Small intestine (tissue), 7 donors: ENCODE measurements around the gene DICER1. TPM values are rescaled to one million over a fixed set of nuclear protein-coding genes. Genes with fewer than 3 reads are reported as not detected.
A peak's percentile ranks its signal among the peaks of the same experiment; 100 is the strongest.

ENCODE experiments used
- DNase-seq, 2 donors: peaks; one replicate each; pipeline versions ENCODE4 v3.0.0 to v3.0.0-alpha.2; 2013
- FAIRE-seq: peaks from 2 replicates; lab custom pipeline; 2012; peaks lifted over from hg19 to GRCh38; lab: Jason Lieb, UNC
- H3K27ac ChIP-seq, 3 donors: one replicate each; pipeline ENCODE4 v1.5.1; 2013; ENCODE audit warnings: low read length in 2 of 3, mild to moderate bottlenecking in 2 of 3, control low read depth in 1 of 3, inconsistent platforms in 1 of 3, low read depth in 1 of 3, moderate library complexity in 1 of 3
- H3K27me3 ChIP-seq, 3 donors: one replicate each; pipeline ENCODE4 v1.6.1; 2013; ENCODE audit warnings: low read length in 3 of 3, inconsistent platforms in 1 of 3; ENCODE audit not compliant: control insufficient read depth in 3 of 3, insufficient read depth in 3 of 3
- H3K36me3 ChIP-seq, 3 donors: one replicate each; pipeline ENCODE4 v1.6.1; 2013; ENCODE audit warnings: low read length in 3 of 3, inconsistent platforms in 1 of 3, low read depth in 1 of 3, mild to moderate bottlenecking in 1 of 3, moderate library complexity in 1 of 3; ENCODE audit not compliant: control insufficient read depth in 3 of 3, insufficient read depth in 2 of 3
- H3K4me1 ChIP-seq, 3 donors: one replicate each; pipeline ENCODE4 v1.6.1; 2013; ENCODE audit warnings: low read length in 2 of 3, inconsistent platforms in 1 of 3, low read depth in 1 of 3, mild to moderate bottlenecking in 1 of 3, moderate library complexity in 1 of 3; ENCODE audit not compliant: control insufficient read depth in 3 of 3, insufficient read depth in 2 of 3
- H3K4me3 ChIP-seq, 3 donors: one replicate each; pipeline ENCODE4 v1.5.1; 2013; ENCODE audit warnings: low read length in 3 of 3, control low read depth in 1 of 3, inconsistent platforms in 1 of 3, low read depth in 1 of 3, mild to moderate bottlenecking in 1 of 3, moderate library complexity in 1 of 3
- H3K9me3 ChIP-seq, 2 donors: one replicate each; pipeline ENCODE4 v1.6.1; 2013; ENCODE audit warnings: low read depth in 1 of 2, low read length in 1 of 2; ENCODE audit not compliant: control insufficient read depth in 2 of 2, insufficient read depth in 1 of 2
- WGBS, 3 donors: extraction: QIAGEN DNeasy Blood & Tissue Kit; methylation state at CpG; one replicate each; pipeline ENCODE4 v1.1.7; 2013; 5-methylcytosine and 5-hydroxymethylcytosine counted together
- polyA plus RNA-seq, 4 donors: library from polyadenylated mRNA; stranded (reverse) in 3 of 4; unstranded in 1 of 4; fragments of 200-250 nt in 3 of 4; fragments of 120-200 nt in 1 of 4; gene quantifications; one replicate each; pipeline versions ENCODE4 v1.2.1 to v1.2.3, GENCODE V29; 2013
- donor health status: healthy with polysubstance abuse.
- donor health status: control.
- donor health status: control.
- donor health status: Bipolar disorder and iron deficiency.
- donor health status: healthy.

Gene DICER1
- polyA plus RNA-seq, 4 donors = 7.3 to 30.7 (median 8.1) TPM

DNA sequence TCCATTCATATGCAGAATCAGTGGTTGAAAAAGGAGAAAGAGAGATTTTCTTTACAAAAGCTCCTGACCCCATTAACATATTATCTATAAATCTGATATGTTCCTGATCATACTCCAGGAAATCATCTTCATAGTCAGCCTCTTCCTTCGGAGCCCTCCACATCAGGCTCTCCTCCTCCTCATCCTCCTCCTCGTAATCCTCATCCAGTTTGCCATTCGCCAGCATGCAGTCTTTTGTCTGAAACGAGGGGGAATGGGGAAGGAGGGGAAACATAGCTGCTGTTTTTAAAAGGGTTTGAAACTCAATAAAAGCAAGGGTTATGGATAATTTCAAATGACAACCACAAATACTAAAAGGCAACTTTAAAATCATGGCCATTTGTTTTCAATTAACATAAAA, 60.9 kb downstream of the DICER1 start:
- H3K36me3 ChIP-seq = peaks cover 9 to 25% (median 16%) of the 10 kb centered on the region in 3 donors
- no peak for DNase-seq
- FAIRE-seq = peak; percentile 15
- WGBS, 3 donors = 84 to 92% (median 90%) methylated on average over 4 of the region's 4 CpGs
- H3K9me3 ChIP-seq = no peaks in the 10 kb centered on the region
- H3K4me3 ChIP-seq = no peak overlapping the region
- H3K4me1 ChIP-seq = no peaks in the 10 kb centered on the region
- H3K27me3 ChIP-seq = no peaks in the 10 kb centered on the region
- H3K27ac ChIP-seq = no peak overlapping the region

GRCh38 chr14:95095996-95096395, 61.3 kb downstream of the DICER1 start:
- no peaks in the 10 kb centered on the region for H3K27me3 ChIP-seq
- no peak for DNase-seq
- peaks cover 9 to 23% (median 16%) of the 10 kb centered on the region in 3 donors for H3K36me3 ChIP-seq
- no peak overlapping the region for H3K4me3 ChIP-seq
- WGBS, 3 donors = 92 to 94% (median 92%) methylated on average over 8 of the region's 8 CpGs
- H3K9me3 ChIP-seq = no peaks in the 10 kb centered on the region
- H3K27ac ChIP-seq = no peak overlapping the region
- FAIRE-seq = no peak
- H3K4me1 ChIP-seq = no peaks in the 10 kb centered on the region

DNA sequence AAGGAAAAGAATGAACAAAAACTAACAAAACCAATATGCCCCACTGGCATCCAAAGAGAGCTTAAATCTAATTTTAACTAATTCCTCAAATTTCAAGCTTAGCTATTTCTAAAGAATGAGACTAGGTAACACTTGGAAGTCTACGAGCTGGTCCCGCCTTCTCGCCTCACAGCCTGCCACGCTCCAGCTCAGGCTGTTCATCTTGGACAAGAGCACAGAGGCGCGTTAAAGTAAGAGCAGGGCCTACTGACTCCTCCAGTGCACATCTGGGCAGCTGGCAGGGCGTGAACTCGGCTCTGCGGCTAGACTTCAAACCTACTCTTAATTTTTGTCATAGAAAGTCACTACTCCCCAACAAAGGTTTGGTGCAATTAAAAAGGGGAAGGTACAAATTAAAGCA, 64.6 kb downstream of the DICER1 start:
- Histone ChIP-seq H3K27me3 (no peaks in the 10 kb centered on the region), H3K27ac (no peak overlapping the region), H3K4me1 (no peaks in the 10 kb centered on the region), H3K4me3 (no peak overlapping the region), H3K36me3 (peaks cover 9 to 23% (median 21%) of the 10 kb centered on the region in 3 donors), H3K9me3 (no peaks in the 10 kb centered on the region)
- no peak for FAIRE-seq
- DNase-seq = no peak
- 94 to 97% (median 95%) methylated on average over 9 of the region's 9 CpGs for WGBS, 3 donors

GRCh38 chr14:95091581-95091980, 65.7 kb downstream of the DICER1 start:
- Histone ChIP-seq H3K27me3 (no peaks in the 10 kb centered on the region), H3K4me1 (no peaks in the 10 kb centered on the region), H3K36me3 (peaks cover 12 to 26% (median 21%) of the 10 kb centered on the region in 3 donors), H3K27ac (no peak overlapping the region), H3K4me3 (no peak overlapping the region), H3K9me3 (no peaks in the 10 kb centered on the region)
- 67 to 77% (median 72%) methylated on average over 4 of the region's 4 CpGs for WGBS, 3 donors
- FAIRE-seq (no peak), DNase-seq (no peak)

- WGBS, 3 donors = 70 to 74% (median 71%) methylated on average over 4 of the region's 4 CpGs
- H3K27ac ChIP-seq = no peak overlapping the region
- H3K9me3 ChIP-seq = no peaks in the 10 kb centered on the region
- H3K36me3 ChIP-seq = peaks cover 10 to 18% (median 15%) of the 10 kb centered on the region in 3 donors
- no peak for FAIRE-seq
- DNase-seq = no peak
- H3K27me3 ChIP-seq = no peaks in the 10 kb centered on the region
- no peak overlapping the region for H3K4me3 ChIP-seq
- H3K4me1 ChIP-seq = no peaks in the 10 kb centered on the region
These were observed 68.7 kb downstream of the DICER1 start for GRCh38 chr14:95088665-95089064.

DNA sequence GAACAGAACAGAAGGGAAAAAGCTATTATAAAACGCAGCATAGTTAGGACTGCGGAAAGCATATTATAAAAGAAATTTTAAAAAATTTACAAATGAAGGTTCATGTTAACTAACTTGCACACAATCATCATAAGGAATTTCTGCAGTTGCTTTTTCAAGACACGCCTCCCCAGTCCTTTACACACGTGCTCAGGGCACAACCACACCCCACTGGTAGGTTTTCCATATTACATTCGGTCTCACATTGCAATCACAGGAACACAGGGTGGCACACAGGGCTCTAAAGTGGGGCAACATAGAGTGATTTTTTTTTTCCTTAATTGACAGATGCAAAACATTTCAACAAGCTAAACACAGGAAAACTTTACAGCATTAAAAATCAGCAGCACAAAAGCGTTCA, 69.7 kb downstream of the DICER1 start:
- no peak overlapping the region for H3K4me3 ChIP-seq
- H3K9me3 ChIP-seq = no peaks in the 10 kb centered on the region
- H3K36me3 ChIP-seq = peaks cover 7 to 10% (median 10%) of the 10 kb centered on the region in 3 donors
- FAIRE-seq (no peak), DNase-seq (no peak)
- no peaks in the 10 kb centered on the region for H3K27me3 ChIP-seq
- 81 to 88% (median 85%) methylated on average over 6 of the region's 6 CpGs for WGBS, 3 donors
- H3K4me1 ChIP-seq = no peaks in the 10 kb centered on the region
- H3K27ac ChIP-seq = no peak overlapping the region

DNA sequence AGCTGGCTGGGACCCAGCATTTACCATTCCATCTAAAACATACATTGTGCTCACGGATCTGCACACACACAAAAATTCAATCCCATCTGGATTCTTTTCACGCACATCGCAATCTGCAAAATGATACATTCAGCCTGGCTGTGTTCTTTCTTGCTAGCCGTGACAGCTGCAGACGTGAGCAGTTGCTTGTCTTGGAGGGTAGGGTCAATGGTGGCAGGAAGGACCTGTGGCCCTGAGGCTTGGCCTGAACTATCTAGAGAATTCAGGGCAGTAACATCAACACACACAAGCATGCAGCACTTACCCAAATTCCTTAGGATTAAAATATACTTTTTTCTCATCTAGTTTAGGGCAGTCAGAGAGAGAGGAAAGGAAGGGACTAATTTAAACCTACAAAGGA, 72.0 kb downstream of the DICER1 start:
- no peaks in the 10 kb centered on the region for H3K4me1 ChIP-seq
- no peaks in the 10 kb centered on the region for H3K27me3 ChIP-seq
- DNase-seq (no peak), FAIRE-seq (no peak)
- WGBS, 3 donors = 89 to 96% (median 94%) methylated on average over 5 of the region's 5 CpGs
- H3K9me3 ChIP-seq = no peaks in the 10 kb centered on the region
- no peak overlapping the region for H3K27ac ChIP-seq
- no peak overlapping the region for H3K4me3 ChIP-seq
- H3K36me3 ChIP-seq = peaks cover 7 to 10% (median 7%) of the 10 kb centered on the region in 3 donors

GRCh38 chr14:95078867-95079266, 78.5 kb downstream of the DICER1 start:
- no peak for DNase-seq
- 56 to 79% (median 73%) methylated on average over 3 of the region's 3 CpGs for WGBS, 3 donors
- FAIRE-seq = no peak
- no peaks in the 10 kb centered on the region for H3K27me3 ChIP-seq
- H3K4me1 ChIP-seq = no peaks in the 10 kb centered on the region
- no peaks in the 10 kb centered on the region for H3K36me3 ChIP-seq
- no peak overlapping the region for H3K4me3 ChIP-seq
- H3K27ac ChIP-seq = no peak overlapping the region
- peaks cover 0 to 6% of the 10 kb centered on the region in 2 donors for H3K9me3 ChIP-seq

DNA sequence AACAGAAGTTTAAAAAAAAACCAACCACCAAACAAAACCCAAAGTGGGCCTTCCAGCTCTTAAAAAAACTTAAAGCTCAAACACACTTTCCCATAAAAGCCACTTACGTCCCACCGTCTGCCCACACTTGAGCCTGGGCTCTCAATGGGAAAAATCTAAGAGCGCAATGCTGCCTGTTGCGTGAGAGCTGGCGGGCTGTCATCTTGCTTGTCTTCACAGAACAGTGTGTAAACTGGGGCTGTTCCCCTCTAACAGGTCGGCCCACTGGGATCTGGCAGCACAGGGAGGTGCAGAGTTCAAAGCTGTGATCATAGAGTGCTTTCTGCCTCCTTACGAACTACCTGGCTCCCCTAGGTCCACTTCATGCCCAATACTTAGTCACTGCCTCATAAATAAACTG, 80.0 kb downstream of the DICER1 start:
- Histone ChIP-seq H3K27ac (no peak overlapping the region), H3K27me3 (no peaks in the 10 kb centered on the region), H3K4me3 (no peak overlapping the region), H3K9me3 (peaks cover 0 to 9% of the 10 kb centered on the region in 2 donors), H3K36me3 (no peaks in the 10 kb centered on the region), H3K4me1 (no peaks in the 10 kb centered on the region)
- 78 to 84% (median 80%) methylated on average over 7 of the region's 7 CpGs for WGBS, 3 donors
- FAIRE-seq = no peak
- no peak for DNase-seq
